ENCODE results near the gene FASN. TPM values are rescaled to one million over a fixed set of nuclear protein-coding genes. Genes with fewer than 3 reads are reported as not detected.
A peak's percentile ranks its signal among the peaks of the same experiment; 100 is the strongest.

FASN gene
- total and polyA plus RNA-seq, 2 of the 13 experiments (the other 11 are each of a cell fraction or from before 2014, with no cell fraction given) = 51.7 to 101 TPM

DNA sequence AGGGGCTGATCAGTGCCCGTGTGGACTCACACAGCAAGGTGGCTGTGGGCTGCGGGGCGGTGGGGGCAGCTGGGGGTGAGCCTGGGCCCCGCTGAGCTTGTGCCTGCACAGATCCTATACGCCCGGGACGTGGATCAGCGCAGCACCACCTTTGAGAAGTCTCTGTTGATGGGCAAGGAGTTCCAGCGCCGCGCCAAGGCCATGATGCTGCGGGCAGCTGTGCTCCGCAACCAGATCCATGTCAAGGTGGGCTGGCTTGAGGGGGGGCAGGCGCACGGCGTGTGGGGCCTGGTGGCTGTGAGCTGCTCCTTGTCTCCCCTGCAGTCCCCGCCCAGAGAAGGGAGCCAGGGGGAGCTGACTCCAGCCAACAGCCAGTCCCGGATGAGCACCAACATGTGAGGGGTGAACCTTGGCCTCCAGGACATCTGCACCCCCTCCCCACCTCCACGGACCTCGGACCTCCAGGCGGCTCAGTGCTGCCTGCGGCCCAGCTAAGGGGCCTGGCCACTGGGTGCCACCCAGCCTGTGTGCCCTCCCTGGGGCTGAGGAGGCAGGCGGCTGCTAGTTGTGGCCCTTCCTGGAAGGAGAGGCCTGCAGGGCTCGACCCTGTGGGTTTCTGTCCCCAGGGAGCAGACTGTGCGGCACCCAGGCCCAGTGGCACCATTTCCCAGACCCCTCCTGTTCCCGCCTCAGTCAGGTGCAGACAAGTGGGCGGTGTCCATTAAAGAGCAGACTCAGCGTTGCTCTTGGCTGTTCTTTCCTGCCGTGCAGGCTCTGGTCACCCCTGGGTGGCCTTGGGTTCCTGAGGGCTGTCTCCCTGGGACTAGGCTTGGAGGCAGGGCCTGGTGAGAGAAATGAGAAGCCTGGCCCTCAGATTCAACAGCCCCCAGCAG lies 41.1 kb downstream of the FASN start (continued):
- TF ChIP-seq, protein P1, sequence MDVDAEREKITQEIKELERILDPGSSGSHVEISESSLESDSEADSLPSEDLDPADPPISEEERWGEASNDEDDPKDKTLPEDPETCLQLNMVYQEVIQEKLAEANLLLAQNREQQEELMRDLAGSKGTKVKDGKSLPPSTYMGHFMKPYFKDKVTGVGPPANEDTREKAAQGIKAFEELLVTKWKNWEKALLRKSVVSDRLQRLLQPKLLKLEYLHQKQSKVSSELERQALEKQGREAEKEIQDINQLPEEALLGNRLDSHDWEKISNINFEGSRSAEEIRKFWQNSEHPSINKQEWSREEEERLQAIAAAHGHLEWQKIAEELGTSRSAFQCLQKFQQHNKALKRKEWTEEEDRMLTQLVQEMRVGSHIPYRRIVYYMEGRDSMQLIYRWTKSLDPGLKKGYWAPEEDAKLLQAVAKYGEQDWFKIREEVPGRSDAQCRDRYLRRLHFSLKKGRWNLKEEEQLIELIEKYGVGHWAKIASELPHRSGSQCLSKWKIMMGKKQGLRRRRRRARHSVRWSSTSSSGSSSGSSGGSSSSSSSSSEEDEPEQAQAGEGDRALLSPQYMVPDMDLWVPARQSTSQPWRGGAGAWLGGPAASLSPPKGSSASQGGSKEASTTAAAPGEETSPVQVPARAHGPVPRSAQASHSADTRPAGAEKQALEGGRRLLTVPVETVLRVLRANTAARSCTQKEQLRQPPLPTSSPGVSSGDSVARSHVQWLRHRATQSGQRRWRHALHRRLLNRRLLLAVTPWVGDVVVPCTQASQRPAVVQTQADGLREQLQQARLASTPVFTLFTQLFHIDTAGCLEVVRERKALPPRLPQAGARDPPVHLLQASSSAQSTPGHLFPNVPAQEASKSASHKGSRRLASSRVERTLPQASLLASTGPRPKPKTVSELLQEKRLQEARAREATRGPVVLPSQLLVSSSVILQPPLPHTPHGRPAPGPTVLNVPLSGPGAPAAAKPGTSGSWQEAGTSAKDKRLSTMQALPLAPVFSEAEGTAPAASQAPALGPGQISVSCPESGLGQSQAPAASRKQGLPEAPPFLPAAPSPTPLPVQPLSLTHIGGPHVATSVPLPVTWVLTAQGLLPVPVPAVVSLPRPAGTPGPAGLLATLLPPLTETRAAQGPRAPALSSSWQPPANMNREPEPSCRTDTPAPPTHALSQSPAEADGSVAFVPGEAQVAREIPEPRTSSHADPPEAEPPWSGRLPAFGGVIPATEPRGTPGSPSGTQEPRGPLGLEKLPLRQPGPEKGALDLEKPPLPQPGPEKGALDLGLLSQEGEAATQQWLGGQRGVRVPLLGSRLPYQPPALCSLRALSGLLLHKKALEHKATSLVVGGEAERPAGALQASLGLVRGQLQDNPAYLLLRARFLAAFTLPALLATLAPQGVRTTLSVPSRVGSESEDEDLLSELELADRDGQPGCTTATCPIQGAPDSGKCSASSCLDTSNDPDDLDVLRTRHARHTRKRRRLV (CRISPR knock-in tag; IDR thresholded peaks at IDR 0.05) = peak; percentile 72; the same call in 1 of the 2 replicates
- TF ChIP-seq PHF21A (CRISPR knock-in tag; IDR thresholded peaks at IDR 0.05) (peak; percentile 97), ZNF441 (CRISPR knock-in tag; IDR thresholded peaks at IDR 0.05; ENCODE audit: borderline replicate concordance) (peak; percentile 83; the same call in 1 of the 2 replicates), SOX5 (CRISPR knock-in tag; IDR thresholded peaks at IDR 0.05; ENCODE audit: borderline replicate concordance) (no peak), SALL1 (CRISPR knock-in tag; IDR thresholded peaks at IDR 0.05) (peak; percentile 88), FOXA1 (IDR thresholded peaks at IDR 0.05) (no peak), FOXA1 (CRISPR knock-in tag; IDR thresholded peaks at IDR 0.05) (peak; percentile 42), RFX5 (IDR thresholded peaks at IDR 0.05; ENCODE audit: low read depth, low read length) (no peak), KDM5A (IDR thresholded peaks at IDR 0.05; ENCODE audit: borderline replicate concordance, low read length) (no peak; the same call in 1 of the 2 replicates), HDAC6 (IDR thresholded peaks at IDR 0.05; ENCODE audit: low read depth, low read length) (no peak), ZBTB42 (CRISPR knock-in tag; IDR thresholded peaks at IDR 0.05) (no peak)
- TF ChIP-seq, protein P2, sequence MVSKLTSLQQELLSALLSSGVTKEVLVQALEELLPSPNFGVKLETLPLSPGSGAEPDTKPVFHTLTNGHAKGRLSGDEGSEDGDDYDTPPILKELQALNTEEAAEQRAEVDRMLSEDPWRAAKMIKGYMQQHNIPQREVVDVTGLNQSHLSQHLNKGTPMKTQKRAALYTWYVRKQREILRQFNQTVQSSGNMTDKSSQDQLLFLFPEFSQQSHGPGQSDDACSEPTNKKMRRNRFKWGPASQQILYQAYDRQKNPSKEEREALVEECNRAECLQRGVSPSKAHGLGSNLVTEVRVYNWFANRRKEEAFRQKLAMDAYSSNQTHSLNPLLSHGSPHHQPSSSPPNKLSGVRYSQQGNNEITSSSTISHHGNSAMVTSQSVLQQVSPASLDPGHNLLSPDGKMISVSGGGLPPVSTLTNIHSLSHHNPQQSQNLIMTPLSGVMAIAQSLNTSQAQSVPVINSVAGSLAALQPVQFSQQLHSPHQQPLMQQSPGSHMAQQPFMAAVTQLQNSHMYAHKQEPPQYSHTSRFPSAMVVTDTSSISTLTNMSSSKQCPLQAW (CRISPR knock-in tag; IDR thresholded peaks at IDR 0.05) = peak; percentile 68; the same call in 1 of the 2 replicates
- TF ChIP-seq, protein P3, sequence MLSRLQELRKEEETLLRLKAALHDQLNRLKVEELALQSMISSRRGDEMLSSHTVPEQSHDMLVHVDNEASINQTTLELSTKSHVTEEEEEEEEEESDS (CRISPR knock-in tag; IDR thresholded peaks at IDR 0.05; ENCODE audit: borderline replicate concordance) = no peak; the same call in 1 of the 2 replicates
- TF ChIP-seq, protein P4, sequence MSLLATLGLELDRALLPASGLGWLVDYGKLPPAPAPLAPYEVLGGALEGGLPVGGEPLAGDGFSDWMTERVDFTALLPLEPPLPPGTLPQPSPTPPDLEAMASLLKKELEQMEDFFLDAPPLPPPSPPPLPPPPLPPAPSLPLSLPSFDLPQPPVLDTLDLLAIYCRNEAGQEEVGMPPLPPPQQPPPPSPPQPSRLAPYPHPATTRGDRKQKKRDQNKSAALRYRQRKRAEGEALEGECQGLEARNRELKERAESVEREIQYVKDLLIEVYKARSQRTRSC (CRISPR knock-in tag; IDR thresholded peaks at IDR 0.05; ENCODE audit: low read depth) = 0 out of 2 replicates have a peak, but pooled peaks have one; percentile 67
- TF ChIP-seq, protein P5, sequence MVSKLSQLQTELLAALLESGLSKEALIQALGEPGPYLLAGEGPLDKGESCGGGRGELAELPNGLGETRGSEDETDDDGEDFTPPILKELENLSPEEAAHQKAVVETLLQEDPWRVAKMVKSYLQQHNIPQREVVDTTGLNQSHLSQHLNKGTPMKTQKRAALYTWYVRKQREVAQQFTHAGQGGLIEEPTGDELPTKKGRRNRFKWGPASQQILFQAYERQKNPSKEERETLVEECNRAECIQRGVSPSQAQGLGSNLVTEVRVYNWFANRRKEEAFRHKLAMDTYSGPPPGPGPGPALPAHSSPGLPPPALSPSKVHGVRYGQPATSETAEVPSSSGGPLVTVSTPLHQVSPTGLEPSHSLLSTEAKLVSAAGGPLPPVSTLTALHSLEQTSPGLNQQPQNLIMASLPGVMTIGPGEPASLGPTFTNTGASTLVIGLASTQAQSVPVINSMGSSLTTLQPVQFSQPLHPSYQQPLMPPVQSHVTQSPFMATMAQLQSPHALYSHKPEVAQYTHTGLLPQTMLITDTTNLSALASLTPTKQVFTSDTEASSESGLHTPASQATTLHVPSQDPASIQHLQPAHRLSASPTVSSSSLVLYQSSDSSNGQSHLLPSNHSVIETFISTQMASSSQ (IDR thresholded peaks at IDR 0.05; ENCODE audit: low read depth) = no peak
- TF ChIP-seq, protein P5 (CRISPR knock-in tag; IDR thresholded peaks at IDR 0.05; ENCODE audit: borderline replicate concordance) = no peak

Data from HepG2 (cell line).